GM12873 (cell line): ENCODE measurements around the gene DACH1.

Experiments used
- TF ChIP-seq, protein P1 (sequence below): IDR thresholded peaks from 2 replicates; pipeline ENCODE4 v1.5.1; 2012; ENCODE audit warnings: low read depth, mild to moderate bottlenecking, moderate library complexity, low read length, control low read depth; ENCODE audit not compliant: insufficient read depth; ENCODE audit errors: missing control alignments

DACH1 gene

DNA sequence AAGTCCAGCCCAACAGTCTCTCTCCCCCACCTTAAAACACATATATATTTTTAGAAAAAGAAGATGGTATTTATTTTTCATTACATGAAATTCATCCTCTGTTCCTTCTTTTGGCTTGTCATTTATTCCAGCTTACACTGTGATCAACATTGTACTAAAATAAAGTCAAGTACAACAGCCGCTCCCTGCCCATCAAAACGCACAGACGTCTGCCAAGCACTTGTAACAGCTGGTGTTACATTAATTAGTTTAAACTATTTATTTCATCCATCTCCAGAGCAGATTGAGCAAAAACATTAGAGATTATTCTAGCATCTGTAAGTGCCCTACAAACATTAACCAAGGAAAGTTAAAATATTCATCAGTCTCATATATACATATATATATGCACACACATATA, 350.5 kb downstream of the DACH1 start:
- TF ChIP-seq, protein P1, sequence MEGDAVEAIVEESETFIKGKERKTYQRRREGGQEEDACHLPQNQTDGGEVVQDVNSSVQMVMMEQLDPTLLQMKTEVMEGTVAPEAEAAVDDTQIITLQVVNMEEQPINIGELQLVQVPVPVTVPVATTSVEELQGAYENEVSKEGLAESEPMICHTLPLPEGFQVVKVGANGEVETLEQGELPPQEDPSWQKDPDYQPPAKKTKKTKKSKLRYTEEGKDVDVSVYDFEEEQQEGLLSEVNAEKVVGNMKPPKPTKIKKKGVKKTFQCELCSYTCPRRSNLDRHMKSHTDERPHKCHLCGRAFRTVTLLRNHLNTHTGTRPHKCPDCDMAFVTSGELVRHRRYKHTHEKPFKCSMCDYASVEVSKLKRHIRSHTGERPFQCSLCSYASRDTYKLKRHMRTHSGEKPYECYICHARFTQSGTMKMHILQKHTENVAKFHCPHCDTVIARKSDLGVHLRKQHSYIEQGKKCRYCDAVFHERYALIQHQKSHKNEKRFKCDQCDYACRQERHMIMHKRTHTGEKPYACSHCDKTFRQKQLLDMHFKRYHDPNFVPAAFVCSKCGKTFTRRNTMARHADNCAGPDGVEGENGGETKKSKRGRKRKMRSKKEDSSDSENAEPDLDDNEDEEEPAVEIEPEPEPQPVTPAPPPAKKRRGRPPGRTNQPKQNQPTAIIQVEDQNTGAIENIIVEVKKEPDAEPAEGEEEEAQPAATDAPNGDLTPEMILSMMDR: no peak

DNA sequence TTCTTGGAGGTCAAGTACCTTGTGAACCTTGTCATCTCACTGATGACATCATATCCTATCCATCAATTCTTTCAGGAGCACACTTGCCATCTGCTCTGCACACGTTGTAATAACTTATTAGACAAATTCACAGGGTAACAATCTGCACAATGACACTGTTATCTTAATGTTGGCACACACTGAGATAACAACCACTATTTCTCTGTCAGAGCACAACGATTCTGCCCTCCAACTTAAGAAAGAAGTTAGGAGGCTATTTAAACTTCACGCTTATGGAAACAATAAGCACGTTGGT, 351.3 kb downstream of the DACH1 start:
- TF ChIP-seq, protein P1: no peak

GRCh38 chr13:71514900-71515743, 351.9 kb downstream of the DACH1 start:
- TF ChIP-seq, protein P1: no peak

DNA sequence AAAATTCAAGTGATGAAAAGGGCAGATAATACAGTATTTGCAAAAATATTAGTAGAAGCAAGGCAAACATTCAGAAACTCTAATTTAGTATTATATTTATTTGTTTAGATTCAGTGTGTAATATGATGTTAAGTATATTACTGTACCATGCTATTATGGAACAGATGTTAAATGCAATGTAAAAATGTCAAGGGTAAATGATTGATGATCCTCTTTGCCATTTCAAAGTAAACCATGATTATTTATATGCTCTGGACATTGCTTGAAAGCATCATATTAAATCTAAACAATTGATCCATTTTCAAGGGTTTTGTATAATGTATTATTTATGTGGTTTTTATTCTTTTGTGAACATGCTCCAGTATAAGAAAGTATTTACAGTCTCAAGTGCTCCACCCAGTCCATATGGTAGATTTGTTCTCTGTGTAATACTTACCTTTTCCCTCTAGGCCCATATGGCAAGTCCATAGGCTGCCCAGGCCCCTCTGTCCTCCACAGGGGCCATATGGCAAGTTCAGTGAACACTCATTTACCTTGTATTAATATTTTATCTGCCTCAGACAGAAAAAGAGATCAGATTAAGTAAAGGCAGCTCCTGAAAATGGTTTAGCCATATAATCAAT, 353.5 kb downstream of the DACH1 start:
- TF ChIP-seq, protein P1: no peak

- TF ChIP-seq, protein P1: no peak
Observed at GRCh38 chr13:71503781-71504180, 363.2 kb downstream of the DACH1 start.

DNA sequence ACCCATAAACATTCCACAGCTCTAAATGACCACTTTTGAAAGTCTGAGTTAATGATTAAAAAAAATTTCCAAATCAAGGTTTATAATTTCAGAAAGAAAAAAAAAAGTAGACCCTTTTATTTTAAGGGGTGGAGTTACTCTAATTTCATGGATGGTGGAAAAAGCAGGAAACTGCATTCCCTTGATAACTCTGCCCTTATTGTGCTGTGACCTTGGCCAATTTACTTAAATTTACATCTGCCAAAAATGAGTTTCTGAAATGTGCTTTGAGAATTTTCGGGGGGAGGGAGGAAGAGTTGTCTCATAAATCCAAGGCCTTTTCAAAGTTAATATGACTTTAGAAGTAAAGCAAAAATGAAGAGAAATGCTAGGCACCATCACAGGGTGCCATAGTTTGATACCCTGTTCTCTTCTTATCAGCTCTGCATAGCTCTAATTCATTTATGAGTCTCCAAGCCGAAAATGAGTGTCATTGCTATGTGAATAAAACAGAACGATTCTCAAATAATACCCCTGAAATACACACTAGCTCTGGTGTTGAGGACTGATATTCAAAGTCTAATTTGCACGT, 367.0 kb downstream of the DACH1 start:
- TF ChIP-seq, protein P1: no peak

GRCh38 chr13:71499235-71499634, 367.8 kb downstream of the DACH1 start:
- TF ChIP-seq, protein P1: no peak
